ENCODE measurements around the gene PEA15. TPM values are rescaled to one million over a fixed set of nuclear protein-coding genes. Genes with fewer than 3 reads are reported as not detected.

PEA15 gene
- total RNA-seq, 4 donors from 2014 or later = 25.8 to 92.5 (median 27.3) TPM

- H3K27ac ChIP-seq = no peak overlapping the region
- H3K9me3 ChIP-seq = no peaks in the 10 kb centered on the region
- intact Hi-C loops (cut with DNase I; ENCODE audit: low total_unique reads) = no loop called here
- DNase-seq = no peak
- H3K4me1 ChIP-seq = peaks cover 0 to 9% (median 5%) of the 10 kb centered on the region in 4 donors
- TF ChIP-seq POLR2A (IDR thresholded peaks at IDR 0.05) (no peak), EP300 (IDR thresholded peaks at IDR 0.05; ENCODE audit: low read depth) (no peak), POLR2AphosphoS5 (IDR thresholded peaks at IDR 0.05) (no peak), CTCF (IDR thresholded peaks at IDR 0.05) (no peak)
- H3K27me3 ChIP-seq = no peaks in the 10 kb centered on the region
- no peak overlapping the region for H3K4me3 ChIP-seq
- in situ Hi-C loops (cut with MboI; ENCODE audit: low pct_ligation_motif_present in 1 of 4, low pct_unique_long_range_greater_than_20kb in 1 of 4, low sequenced_read_pairs in 3 of 4) = loop anchor here in 1 of 4 donors (25.0 kb wide), 1 partner anchor 100 kb away; the partner anchor contains the start of gene PEX19
- H3K36me3 ChIP-seq = no peaks in the 10 kb centered on the region
- WGBS, 2 donors (ENCODE audit: low coverage in 1 of 2) = 74% methylated on average over 7 of the region's 7 CpGs; no CpG with 5 or more reads in 1 of the 2 donors
These were observed 17.8 kb upstream of the PEA15 start for GRCh38 chr1:160187407-160187806.

GRCh38 chr1:160188341-160188740 lies 16.8 kb upstream of the PEA15 start:
- Histone ChIP-seq H3K27ac (no peak overlapping the region), H3K4me3 (no peak overlapping the region), H3K9me3 (no peaks in the 10 kb centered on the region), H3K36me3 (no peaks in the 10 kb centered on the region), H3K27me3 (no peaks in the 10 kb centered on the region), H3K4me1 (peaks cover 2 to 13% (median 8%) of the 10 kb centered on the region in 4 donors)
- no peak for DNase-seq
- intact Hi-C loops (cut with DNase I; ENCODE audit: low total_unique reads) = no loop called here
- no peak for TF ChIP-seq CTCF (IDR thresholded peaks at IDR 0.05)
- TF ChIP-seq POLR2A (IDR thresholded peaks at IDR 0.05) = no peak
- TF ChIP-seq EP300 (IDR thresholded peaks at IDR 0.05; ENCODE audit: low read depth) = no peak
- no peak for TF ChIP-seq POLR2AphosphoS5 (IDR thresholded peaks at IDR 0.05)
- in situ Hi-C loops (cut with MboI; ENCODE audit: low pct_ligation_motif_present in 1 of 4, low pct_unique_long_range_greater_than_20kb in 1 of 4, low sequenced_read_pairs in 3 of 4) = loop anchor here in 1 of 4 donors (25.0 kb wide), 1 partner anchor 99 kb away; the partner anchor contains the start of gene PEX19
- 88 to 96% methylated on average over 4 to 7 of the region's 7 CpGs for WGBS, 2 donors (ENCODE audit: low coverage in 1 of 2)

- no peaks in the 10 kb centered on the region for H3K36me3 ChIP-seq
- intact Hi-C loops (cut with DNase I; ENCODE audit: low total_unique reads) (loop anchor here (10.0 kb wide), 2 partner anchors 85 to 105 kb away; no protein-coding TSS in a partner anchor), in situ Hi-C loops (cut with MboI; ENCODE audit: low pct_ligation_motif_present in 1 of 4, low pct_unique_long_range_greater_than_20kb in 1 of 4, low sequenced_read_pairs in 3 of 4) (loop anchor here (5.0 to 25.0 kb wide), 4 partner anchors 65 to 105 kb away; partner anchors contain the start of gene PEX19 (in 1 of the 4))
- TF ChIP-seq POLR2AphosphoS5 (IDR thresholded peaks at IDR 0.05) (no peak), EP300 (IDR thresholded peaks at IDR 0.05; ENCODE audit: low read depth) (no peak), POLR2A (IDR thresholded peaks at IDR 0.05) (no peak), CTCF (IDR thresholded peaks at IDR 0.05) (no peak)
- no peak within 1 kb of the TSS for H3K4me3 ChIP-seq
- peak; percentile 14 for DNase-seq
- no peaks in the 10 kb centered on the region for H3K9me3 ChIP-seq
- H3K27ac ChIP-seq = no peak within 1 kb of the TSS
- H3K27me3 ChIP-seq = no peaks in the 10 kb centered on the region
- peaks cover 5 to 16% (median 10%) of the 10 kb centered on the region in 4 donors for H3K4me1 ChIP-seq
- 55 to 65% methylated on average over 6 to 15 of the region's 15 CpGs for WGBS, 2 donors (ENCODE audit: low coverage in 1 of 2)
These were observed 15.2 kb upstream of the PEA15 start, which contains the start of gene CASQ1 for GRCh38 chr1:160189649-160190625. Gene CASQ1, plus strand, starts transcription at chr1:160190575. Its CDS starts 177 bp downstream, at chr1:160190752.

GRCh38 chr1:160191756-160192155 lies 13.4 kb upstream of the PEA15 start:
- intact Hi-C loops (cut with DNase I; ENCODE audit: low total_unique reads) = loop anchor here (10.0 kb wide), 2 partner anchors 87 to 103 kb away; no protein-coding TSS in a partner anchor
- TF ChIP-seq CTCF (IDR thresholded peaks at IDR 0.05) = no peak
- no peak overlapping the region for H3K27ac ChIP-seq
- 80% methylated on average over 3 of the region's 3 CpGs; no CpG with 5 or more reads in 1 of the 2 donors for WGBS, 2 donors (ENCODE audit: low coverage in 1 of 2)
- no peaks in the 10 kb centered on the region for H3K9me3 ChIP-seq
- in situ Hi-C loops (cut with MboI; ENCODE audit: low pct_ligation_motif_present in 1 of 4, low pct_unique_long_range_greater_than_20kb in 1 of 4, low sequenced_read_pairs in 3 of 4) = loop anchor here (5.0 to 25.0 kb wide), 4 partner anchors 63 to 103 kb away; partner anchors contain the start of gene PEX19 (in 1 of the 4)
- H3K4me3 ChIP-seq = no peak overlapping the region
- peaks cover 5 to 16% (median 10%) of the 10 kb centered on the region in 4 donors for H3K4me1 ChIP-seq
- no peaks in the 10 kb centered on the region for H3K36me3 ChIP-seq
- no peak for DNase-seq
- no peaks in the 10 kb centered on the region for H3K27me3 ChIP-seq
